ENCODE results near the gene UBE3C.

UBE3C gene

DNA sequence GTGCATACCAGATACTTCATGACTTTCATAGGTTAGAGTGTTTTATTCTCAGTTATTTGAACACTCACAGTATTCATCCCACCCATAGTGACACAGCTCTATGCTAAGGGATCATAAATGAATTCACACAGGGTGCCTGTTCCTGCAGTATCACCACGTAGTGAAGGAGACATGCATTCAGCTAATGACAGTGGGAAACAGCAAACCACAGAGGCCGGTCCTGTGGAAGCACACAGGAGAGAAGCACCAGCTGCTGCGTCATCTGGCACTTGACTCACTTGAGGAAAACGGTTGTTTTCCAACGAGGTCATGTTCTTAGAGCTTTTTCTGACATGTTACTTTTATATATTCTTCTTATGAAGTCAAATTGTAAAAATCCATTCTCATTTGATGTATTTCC, 73.0 kb downstream of the UBE3C start:
- no peak overlapping the region for H3K27ac Mint-ChIP-seq

DNA sequence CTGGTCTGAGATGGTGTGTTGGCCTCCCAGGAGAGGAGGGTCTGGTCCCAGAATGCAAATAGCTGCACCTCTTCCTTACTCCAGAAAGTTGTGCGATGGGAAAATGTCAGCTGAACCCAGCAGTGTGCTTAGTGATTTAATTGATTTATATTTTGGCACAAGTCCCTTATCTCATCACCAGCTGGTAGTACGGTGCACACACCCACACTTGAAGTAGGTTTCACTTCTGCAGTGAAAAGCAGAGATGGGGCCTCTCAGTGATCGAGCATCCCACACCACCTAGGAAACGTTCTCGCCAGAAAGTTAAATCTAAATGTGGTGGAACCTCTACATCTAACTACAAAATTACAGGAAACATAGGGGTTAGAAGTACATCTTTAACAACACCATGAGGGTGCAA, 80.4 kb downstream of the UBE3C start:
- Mint-ChIP-seq H3K4me3 (no peak overlapping the region), H3K36me3 (peaks cover 46% of the 10 kb centered on the region), H3K27ac (no peak overlapping the region), H3K4me1 (no peaks in the 10 kb centered on the region), H3K27me3 (no peaks in the 10 kb centered on the region), H3K9me3 (no peaks in the 10 kb centered on the region)
- DNase-seq = no peak
- CTCF ChIA-PET = interaction anchor here (0.9 kb wide), 1 partner anchor 31 kb away, joined by 3 read pairs; no protein-coding TSS in a partner anchor

More for the DNA sequence above, 73.0 kb downstream of the UBE3C start:
- H3K9me3 Mint-ChIP-seq = no peaks in the 10 kb centered on the region
- DNase-seq = no peak
- H3K4me1 Mint-ChIP-seq = no peaks in the 10 kb centered on the region
- CTCF ChIA-PET = no interaction called here
- H3K4me3 Mint-ChIP-seq = no peak overlapping the region
- no peaks in the 10 kb centered on the region for H3K27me3 Mint-ChIP-seq
- H3K36me3 Mint-ChIP-seq = peaks cover 38% of the 10 kb centered on the region

DNA sequence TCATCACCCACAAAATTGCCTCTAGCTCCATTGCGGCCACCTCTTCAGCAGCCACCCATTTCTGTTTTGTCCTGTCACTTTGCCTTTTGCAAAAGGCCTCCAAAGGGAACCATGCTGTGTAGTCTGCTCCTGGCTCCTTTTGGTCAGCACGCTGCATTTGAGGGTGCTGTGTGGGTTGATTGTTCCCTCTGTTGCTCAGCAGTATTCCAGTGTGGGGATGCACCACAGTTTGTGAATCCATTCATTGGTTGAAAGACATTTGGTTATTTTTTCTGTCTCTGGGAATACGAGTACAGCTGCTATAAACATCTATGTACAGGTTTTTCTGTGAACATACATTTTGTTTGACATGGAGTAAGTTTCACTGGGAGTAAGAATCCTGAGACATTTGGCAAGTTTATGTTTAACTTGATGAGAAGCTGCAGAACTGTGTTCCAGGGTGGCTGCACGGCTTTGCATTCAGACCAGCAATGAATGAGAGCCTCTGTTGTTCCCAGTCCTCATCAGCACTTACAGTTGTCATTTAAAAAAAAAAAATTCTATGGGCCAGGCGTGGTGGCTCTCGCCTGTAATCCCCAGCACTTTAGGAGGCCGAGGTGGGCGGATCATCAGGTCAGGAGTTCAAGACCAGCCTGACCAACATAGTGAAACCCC, 82.3 kb downstream of the UBE3C start:
- H3K4me1 Mint-ChIP-seq = no peaks in the 10 kb centered on the region
- no peak overlapping the region for H3K27ac Mint-ChIP-seq
- DNase-seq = no peak
- H3K27me3 Mint-ChIP-seq = no peaks in the 10 kb centered on the region
- no peaks in the 10 kb centered on the region for H3K9me3 Mint-ChIP-seq
- CTCF ChIA-PET = no interaction called here
- H3K36me3 Mint-ChIP-seq = peaks cover 51% of the 10 kb centered on the region
- no peak overlapping the region for H3K4me3 Mint-ChIP-seq

DNA sequence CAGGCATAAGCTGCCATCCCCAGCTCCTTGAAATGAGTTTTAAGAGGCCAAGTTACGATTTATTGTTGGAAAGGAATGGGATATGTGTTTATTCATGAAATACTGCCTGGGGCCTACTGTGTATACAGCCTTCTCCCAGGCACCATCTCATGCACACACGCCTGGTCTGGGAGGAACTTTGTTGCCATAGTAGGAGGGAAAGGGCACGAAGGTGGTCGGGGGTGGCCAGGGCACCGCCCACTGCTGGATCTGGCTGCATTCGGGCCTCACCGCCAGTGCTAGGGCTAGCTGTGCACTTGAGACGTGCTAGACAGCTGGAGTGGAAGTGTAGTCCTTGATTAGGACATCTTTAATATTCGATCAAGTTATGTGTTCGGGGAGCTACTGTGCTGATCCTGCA, 84.0 kb downstream of the UBE3C start:
- Mint-ChIP-seq H3K4me3 (no peak overlapping the region), H3K27ac (no peak overlapping the region), H3K27me3 (no peaks in the 10 kb centered on the region), H3K9me3 (no peaks in the 10 kb centered on the region), H3K4me1 (no peaks in the 10 kb centered on the region), H3K36me3 (peaks cover 43% of the 10 kb centered on the region)
- no peak for DNase-seq
- CTCF ChIA-PET = interaction anchor here (1.1 kb wide), 1 partner anchor 117 kb away, joined by 3 read pairs; no protein-coding TSS in a partner anchor

DNA sequence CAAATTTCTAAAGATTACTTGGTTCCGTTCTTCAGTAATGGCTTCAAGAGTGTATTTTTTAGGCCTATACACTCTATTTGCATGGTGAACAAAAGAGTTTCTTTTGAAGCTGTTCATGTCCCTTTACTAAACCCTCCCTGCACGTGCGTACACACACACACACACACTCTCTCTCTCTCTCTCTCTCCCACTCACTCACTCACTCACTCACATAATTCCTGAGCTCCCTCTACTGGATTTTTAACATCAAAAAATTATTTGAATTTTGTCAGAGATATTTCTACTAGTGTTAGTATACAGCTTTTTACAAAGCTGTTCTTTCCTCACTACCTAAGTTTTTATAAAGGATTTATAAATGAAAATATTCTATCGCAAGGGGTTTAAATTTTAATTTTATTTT, 85.9 kb downstream of the UBE3C start:
- Mint-ChIP-seq H3K27me3 (no peaks in the 10 kb centered on the region), H3K36me3 (peaks cover 31% of the 10 kb centered on the region), H3K9me3 (no peaks in the 10 kb centered on the region), H3K27ac (peak overlapping the region; percentile 72), H3K4me3 (no peak overlapping the region), H3K4me1 (no peaks in the 10 kb centered on the region)
- DNase-seq = no peak
- CTCF ChIA-PET = interaction anchor here (0.6 to 1.1 kb wide), 3 partner anchors 23 to 253 kb away, joined by 3 read pairs; no protein-coding TSS in a partner anchor

DNA sequence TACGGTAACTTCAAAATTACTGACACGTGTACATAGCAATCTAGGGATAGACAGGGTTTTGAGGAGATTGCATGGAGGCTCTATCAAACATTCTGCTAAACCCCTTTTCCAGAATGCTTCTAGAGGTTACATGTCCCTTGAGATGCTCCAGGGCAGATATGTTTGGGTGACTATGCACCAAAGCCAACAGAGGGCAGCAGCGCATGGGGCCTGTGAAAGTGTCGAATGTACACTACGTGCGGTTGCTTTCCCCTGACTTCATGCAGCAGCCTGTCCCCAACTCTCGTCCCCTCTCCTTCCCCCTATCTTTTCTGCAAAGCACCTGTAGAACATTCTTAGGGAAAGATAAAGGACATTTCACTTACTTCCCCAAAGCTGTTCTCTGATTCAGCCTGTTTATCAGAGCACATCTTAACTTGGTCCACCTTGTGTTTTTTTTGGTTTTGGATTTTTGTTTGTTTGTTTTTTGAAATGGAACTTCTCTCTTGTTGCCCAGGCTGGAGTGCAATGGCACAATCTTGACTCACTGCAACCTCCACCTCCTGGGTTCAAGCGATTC, 90.2 kb downstream of the UBE3C start:
- Mint-ChIP-seq H3K9me3 (no peaks in the 10 kb centered on the region), H3K4me1 (peaks cover 2% of the 10 kb centered on the region), H3K4me3 (no peak overlapping the region), H3K36me3 (peaks cover 28% of the 10 kb centered on the region), H3K27me3 (no peaks in the 10 kb centered on the region), H3K27ac (peak overlapping the region; percentile 37)
- DNase-seq = peak; percentile 54
- CTCF ChIA-PET = interaction anchor here (0.7 to 1.4 kb wide), 3 partner anchors 9 to 110 kb away, joined by 3 to 4 read pairs (median 4); no protein-coding TSS in a partner anchor

DNA sequence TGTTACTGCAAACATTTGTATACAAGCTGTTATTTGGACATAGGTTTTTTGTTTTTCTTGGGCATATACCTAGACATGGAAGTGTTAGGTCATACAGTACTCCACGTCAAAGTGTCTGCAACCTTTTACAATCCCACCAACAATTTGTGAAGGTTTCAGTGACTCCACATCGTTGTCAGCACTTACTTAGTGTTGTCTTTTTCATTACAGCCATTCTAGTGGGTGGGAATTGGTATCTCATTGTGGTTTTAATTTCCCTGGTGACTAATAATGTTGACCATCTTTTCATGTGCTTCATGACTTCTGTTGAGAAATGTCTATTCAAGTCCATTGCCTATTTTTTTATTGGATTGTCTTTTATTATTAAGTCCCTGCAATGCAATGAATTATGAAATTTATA, 95.0 kb downstream of the UBE3C start:
- H3K36me3 Mint-ChIP-seq = peaks cover 38% of the 10 kb centered on the region
- H3K4me1 Mint-ChIP-seq = peaks cover 2% of the 10 kb centered on the region
- H3K9me3 Mint-ChIP-seq = no peaks in the 10 kb centered on the region
- DNase-seq = no peak
- CTCF ChIA-PET = interaction anchor here (0.5 kb wide), 1 partner anchor 67 kb away, joined by 3 read pairs; no protein-coding TSS in a partner anchor
- H3K4me3 Mint-ChIP-seq = no peak overlapping the region
- H3K27me3 Mint-ChIP-seq = no peaks in the 10 kb centered on the region
- no peak overlapping the region for H3K27ac Mint-ChIP-seq

DNA sequence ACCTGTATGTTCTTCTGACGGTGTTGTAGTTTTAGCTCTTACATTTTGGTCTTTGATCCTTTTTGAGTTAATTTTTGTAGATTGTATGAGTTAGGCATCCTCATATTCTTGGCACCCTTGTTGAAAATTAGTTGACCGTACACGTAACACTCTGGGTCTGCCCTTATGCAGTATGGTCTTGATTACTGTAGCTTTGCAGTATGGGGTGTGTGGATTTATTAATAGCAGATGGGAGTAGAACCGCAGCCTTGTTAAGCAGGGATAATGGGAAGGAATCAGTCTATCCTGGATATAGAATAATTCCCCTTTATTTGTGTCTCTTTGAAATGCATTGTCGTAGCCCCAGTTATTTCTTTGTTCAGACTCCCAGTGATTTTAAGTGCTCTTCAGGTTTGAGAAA, 95.5 kb downstream of the UBE3C start:
- CTCF ChIA-PET = no interaction called here
- H3K4me1 Mint-ChIP-seq = peaks cover 2% of the 10 kb centered on the region
- no peaks in the 10 kb centered on the region for H3K9me3 Mint-ChIP-seq
- no peak overlapping the region for H3K27ac Mint-ChIP-seq
- H3K4me3 Mint-ChIP-seq = no peak overlapping the region
- H3K36me3 Mint-ChIP-seq = peaks cover 42% of the 10 kb centered on the region
- H3K27me3 Mint-ChIP-seq = no peaks in the 10 kb centered on the region
- no peak for DNase-seq

DNA sequence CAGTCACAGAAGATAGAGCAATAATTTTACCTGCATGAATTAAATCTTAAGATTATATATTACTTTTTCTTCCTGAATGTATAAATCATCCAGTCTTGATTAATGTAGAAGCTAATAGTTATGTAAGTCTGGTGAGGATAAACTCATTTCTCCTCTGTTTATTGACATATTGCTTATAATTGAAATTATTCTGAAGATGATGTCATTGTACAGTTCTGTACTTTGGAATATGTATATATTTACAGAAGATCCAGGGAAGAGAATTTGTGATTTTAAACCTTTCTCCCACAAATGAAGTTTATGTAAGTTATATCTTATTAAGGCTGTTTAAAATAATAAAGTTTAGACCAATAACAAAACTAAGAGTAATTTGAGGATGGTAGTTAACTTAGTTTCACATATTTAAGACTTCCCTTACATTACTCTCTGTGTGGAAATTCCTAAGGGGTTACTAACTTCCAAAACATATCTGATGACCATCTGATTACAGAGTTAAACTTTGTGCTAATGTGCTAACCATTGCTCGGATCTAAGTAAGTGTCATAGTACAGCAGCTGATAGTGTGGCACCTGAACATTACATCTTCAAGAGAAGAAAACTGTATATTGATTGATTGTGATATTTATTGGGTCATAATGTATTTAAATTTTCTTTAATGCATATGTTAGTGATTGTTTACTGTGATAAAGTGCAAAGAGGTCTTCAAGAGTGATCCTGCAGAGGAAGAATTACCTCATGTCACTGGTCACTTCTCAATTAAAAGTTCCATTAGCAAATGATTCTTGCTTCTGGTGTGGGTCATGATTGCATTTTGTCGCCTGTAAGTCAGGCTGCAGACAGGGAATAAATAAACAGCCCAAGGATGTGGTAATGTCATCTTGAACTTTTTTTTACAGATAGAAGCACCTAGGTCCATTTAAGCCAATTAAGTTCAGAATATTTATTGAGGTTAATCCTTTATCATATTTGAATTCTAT, 96.9 kb downstream of the UBE3C start:
- no peaks in the 10 kb centered on the region for H3K27me3 Mint-ChIP-seq
- H3K4me3 Mint-ChIP-seq = no peak overlapping the region
- CTCF ChIA-PET = no interaction called here
- DNase-seq = no peak
- peaks cover 44% of the 10 kb centered on the region for H3K36me3 Mint-ChIP-seq
- H3K27ac Mint-ChIP-seq = no peak overlapping the region
- no peaks in the 10 kb centered on the region for H3K9me3 Mint-ChIP-seq
- H3K4me1 Mint-ChIP-seq = peaks cover 2% of the 10 kb centered on the region

DNA sequence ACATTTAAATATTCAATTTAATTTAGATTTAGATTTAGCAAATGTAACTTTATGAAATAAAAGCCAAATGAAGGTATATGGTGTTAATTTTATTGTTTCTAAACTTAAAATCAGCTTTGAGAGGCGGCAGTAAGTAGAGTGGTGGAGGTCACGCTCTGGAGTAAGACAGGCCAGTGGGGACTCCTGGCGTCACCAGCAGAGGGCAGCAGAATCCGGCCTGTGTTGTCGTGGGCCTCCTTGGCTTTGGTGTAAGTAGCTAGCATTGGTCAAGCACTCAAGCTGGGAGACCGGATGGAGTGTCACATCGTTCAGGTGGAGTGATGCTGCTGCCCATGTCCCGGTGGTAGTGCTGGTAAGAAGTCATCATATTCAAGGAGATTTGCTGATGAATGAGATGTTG, 99.4 kb downstream of the UBE3C start:
- no peak for DNase-seq
- Mint-ChIP-seq H3K27me3 (no peaks in the 10 kb centered on the region), H3K9me3 (no peaks in the 10 kb centered on the region), H3K4me1 (no peaks in the 10 kb centered on the region), H3K36me3 (peaks cover 32% of the 10 kb centered on the region), H3K4me3 (no peak overlapping the region), H3K27ac (no peak overlapping the region)
- CTCF ChIA-PET = interaction anchor here (0.7 to 2.9 kb wide), 4 partner anchors 9 to 107 kb away, joined by 3 to 16 read pairs (median 4); no protein-coding TSS in a partner anchor

DNA sequence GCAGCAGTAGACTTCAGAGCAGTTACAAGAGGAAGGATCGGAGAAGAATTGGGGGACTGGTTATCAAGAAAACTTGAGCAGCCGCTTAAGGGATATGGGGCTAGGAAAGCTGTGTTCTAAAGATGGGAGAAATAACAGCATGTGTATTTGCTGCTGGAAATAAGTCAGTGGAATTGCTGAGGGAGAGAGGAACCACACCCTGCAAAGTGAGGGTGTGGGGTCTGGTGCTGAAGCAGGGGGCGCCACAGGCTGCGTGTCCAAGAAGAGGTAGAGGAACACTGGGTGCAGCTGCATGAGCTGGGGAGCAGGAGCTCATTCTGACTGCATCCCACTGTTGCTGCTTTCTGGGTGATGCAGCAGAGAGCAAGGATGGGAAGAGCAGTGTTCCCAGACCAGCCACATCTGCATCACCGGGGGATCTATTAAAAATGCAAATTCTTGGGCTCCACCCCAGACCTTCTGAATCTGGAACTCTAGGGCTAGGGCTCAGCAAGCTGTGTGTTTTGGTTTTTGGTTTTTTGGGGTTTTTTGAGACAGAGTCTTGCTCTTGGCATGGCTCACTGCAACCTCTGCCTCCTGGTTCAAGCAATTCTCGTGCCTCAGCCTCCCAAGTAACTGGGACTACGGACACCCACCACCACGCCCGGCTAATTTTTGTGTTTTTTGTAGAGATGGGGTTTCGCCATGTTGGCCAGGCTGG, 101.0 kb downstream of the UBE3C start:
- no peaks in the 10 kb centered on the region for H3K9me3 Mint-ChIP-seq
- H3K4me1 Mint-ChIP-seq = no peaks in the 10 kb centered on the region
- no peak for DNase-seq
- peaks cover 24% of the 10 kb centered on the region for H3K36me3 Mint-ChIP-seq
- no peak overlapping the region for H3K4me3 Mint-ChIP-seq
- no peaks in the 10 kb centered on the region for H3K27me3 Mint-ChIP-seq
- CTCF ChIA-PET = interaction anchor here (1.2 to 2.9 kb wide), 2 partner anchors 9 to 10 kb away, joined by 4 to 16 read pairs; no protein-coding TSS in a partner anchor
- H3K27ac Mint-ChIP-seq = no peak overlapping the region

DNA sequence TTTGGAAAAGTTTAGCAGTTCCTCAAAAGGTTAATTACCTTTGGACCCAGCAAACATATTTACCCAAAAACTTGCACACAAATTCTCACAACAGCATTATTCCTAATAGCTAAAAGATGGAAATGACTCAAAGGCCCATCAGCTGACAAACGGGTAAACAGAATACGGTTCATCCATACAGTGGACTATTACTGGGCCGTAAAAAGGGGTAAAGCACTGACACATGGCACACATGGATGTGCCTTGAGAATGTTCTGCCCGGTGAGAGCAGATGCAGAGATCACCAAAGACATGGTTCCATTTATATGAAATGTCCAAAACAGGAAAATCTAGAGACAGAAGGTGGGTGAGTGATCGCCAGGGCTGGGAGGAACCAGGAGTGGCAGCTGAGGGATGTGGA, 102.9 kb downstream of the UBE3C start:
- H3K27me3 Mint-ChIP-seq = no peaks in the 10 kb centered on the region
- no peak for DNase-seq
- no peaks in the 10 kb centered on the region for H3K4me1 Mint-ChIP-seq
- no peaks in the 10 kb centered on the region for H3K9me3 Mint-ChIP-seq
- no peak overlapping the region for H3K4me3 Mint-ChIP-seq
- H3K27ac Mint-ChIP-seq = no peak overlapping the region
- CTCF ChIA-PET = interaction anchor here (1.3 kb wide), 1 partner anchor 9 kb away, joined by 4 read pairs; no protein-coding TSS in a partner anchor
- H3K36me3 Mint-ChIP-seq = peaks cover 21% of the 10 kb centered on the region

DNA sequence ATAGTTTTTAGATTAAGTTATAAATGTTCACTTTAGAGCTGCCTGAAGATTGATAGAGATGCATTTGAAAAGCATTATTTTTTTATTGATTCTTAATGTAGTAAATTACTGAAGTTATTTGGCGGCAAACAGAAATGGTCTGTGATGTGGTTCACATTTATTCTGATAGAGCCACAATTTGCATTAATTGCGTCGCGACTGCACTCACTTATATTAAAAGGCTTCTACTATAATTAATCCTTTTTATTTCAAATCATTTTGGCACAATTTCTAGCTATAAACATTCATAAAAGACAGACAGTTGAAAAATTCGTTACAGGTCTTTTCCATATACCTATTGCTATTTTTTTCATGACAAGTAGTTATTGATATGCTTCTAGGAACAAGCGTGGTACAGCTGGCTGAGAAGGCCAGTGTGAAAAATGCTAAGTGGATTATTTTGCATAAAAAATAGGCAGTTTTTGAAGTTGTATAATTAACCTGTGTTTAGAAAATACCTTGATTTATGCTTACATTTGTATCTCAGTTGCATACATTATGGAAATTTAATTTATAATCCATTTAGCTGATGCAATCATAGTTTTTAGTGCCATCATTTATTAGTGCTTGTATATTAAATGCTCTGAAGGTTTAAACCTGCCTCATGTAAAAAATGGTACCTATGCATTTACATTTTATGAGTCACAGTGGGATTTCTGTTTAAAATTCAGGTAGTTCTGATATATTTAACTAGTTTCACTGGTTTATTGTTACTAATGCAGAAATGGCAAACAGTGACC, 106.0 kb downstream of the UBE3C start:
- Mint-ChIP-seq H3K36me3 (peaks cover 7% of the 10 kb centered on the region), H3K27ac (no peak overlapping the region), H3K4me1 (no peaks in the 10 kb centered on the region), H3K9me3 (no peaks in the 10 kb centered on the region), H3K4me3 (no peak overlapping the region), H3K27me3 (no peaks in the 10 kb centered on the region)
- CTCF ChIA-PET = no interaction called here
- DNase-seq = no peak

Data from activated naive CD4-positive, alpha-beta T cell treated with anti-CD3 and anti-CD28 coated beads, Interleukin-2, amount 10 ng/mL, durations not matched to agents 7 days and 5 days (primary cell).